Gastrocnemius medialis (tissue), 4 donors: ENCODE data around the gene AICDA. TPM values are rescaled to one million over a fixed set of nuclear protein-coding genes. Genes with fewer than 3 reads are reported as not detected.
"Not testable (repeated sequence)": the region's sequence is repeated elsewhere in the genome, so short reads cannot be mapped to it uniquely, and the experiment has no call there.

Source experiments
- ATAC-seq, 2 donors: fragments of 150-250 bp; one replicate each; pipeline ENCODE4 v1.9.1; 2016
- DNase-seq, 2 donors: peaks; one replicate each; pipeline ENCODE4 v3.0.0-alpha.2; 2019
- H3K27ac ChIP-seq, 4 donors: fragments of 200-600 bp; sonication (generic); 1 replicate in 1 of 4; 2 replicates in 3 of 4; pipeline ENCODE4 v1.5.1; 2016 to 2018; ENCODE audit warnings: mild to moderate bottlenecking in 2 of 4, moderate library complexity in 1 of 4
- H3K27me3 ChIP-seq, 3 donors: fragments of 200-600 bp; sonication (generic) in 2 of 3; 1 replicate in 1 of 3; 2 replicates in 2 of 3; pipeline versions ENCODE4 v1.5.1 to v1.6.0; 2016 to 2019; ENCODE audit warnings: mild to moderate bottlenecking in 1 of 3, moderate library complexity in 1 of 3
- H3K36me3 ChIP-seq, 2 donors: fragments of 200-600 bp; sonication (generic) in 1 of 2; one replicate each; pipeline ENCODE4 v1.5.1; 2017 to 2018
- H3K4me1 ChIP-seq, 2 donors: fragments of 200-600 bp; sonication (generic) in 1 of 2; one replicate each; pipeline ENCODE4 v1.5.1; 2016 to 2017; ENCODE audit warnings: mild to moderate bottlenecking in 2 of 2
- H3K4me3 ChIP-seq, 4 donors: fragments of 200-600 bp; sonication (generic) in 3 of 4; 1 replicate in 1 of 4; 2 replicates in 3 of 4; pipeline ENCODE4 v1.5.1; 2016 to 2019; ENCODE audit warnings: mild to moderate bottlenecking in 2 of 4
- H3K9me3 ChIP-seq, 3 donors: fragments of 200-600 bp; sonication (generic) in 2 of 3; 1 replicate in 1 of 3; 2 replicates in 2 of 3; pipeline ENCODE4 v1.5.1; 2016 to 2019
- CTCF ChIP-seq, 5 experiments: fragments of 450-650 bp in 3 of 5; fragments of 200-600 bp in 2 of 5; sonication (generic) in 2 of 5; IDR thresholded peaks in 4 of 5; conservative IDR thresholded peaks in 1 of 5; 1 replicate in 4 of 5; 2 replicates in 1 of 5; pipeline ENCODE4 v1.5.1; 2016 to 2019; ENCODE audit warnings: antibody characterized with exemption in 5 of 5, mild to moderate bottlenecking in 3 of 5, moderate library complexity in 3 of 5
- POLR2A ChIP-seq, 2 donors: fragments of 450-650 bp; IDR thresholded peaks; one replicate each; pipeline ENCODE4 v1.6.1; 2017; ENCODE audit warnings: antibody characterized with exemption in 2 of 2, mild to moderate bottlenecking in 2 of 2, moderate library complexity in 2 of 2
- in situ Hi-C, 4 donors: fragments of 200-750 bp; cut with MboI; loops; one replicate each; pipeline versions ENCODE4 v1.15.0 to v1.8.0; 2017; ENCODE audit warnings: low sequenced_read_pairs in 4 of 4
- intact Hi-C: fragments of 100-400 bp; cut with DNase I; formaldehyde crosslinking; loops from one replicate; pipeline ENCODE4 v1.15.1; 2023; ENCODE audit warnings: low total_unique reads
- total RNA-seq, 4 donors: library from RNA; depleted of rRNA; stranded (reverse); fragments of >200 nt; gene quantifications; one replicate each; pipeline versions ENCODE4 v1.1.0 to v1.2.3, GENCODE V29; 2016

Gene AICDA
- total RNA-seq, 4 donors from 2014 or later: not detected

GRCh38 chr12:8590842-8591545, 21.7 kb downstream of the AICDA start:
- H3K4me1 ChIP-seq: no peaks in the 10 kb centered on the region
- H3K9me3 ChIP-seq: no peaks in the 10 kb centered on the region
- DNase-seq (no peak), ATAC-seq (no peak)
- no peaks in the 10 kb centered on the region for H3K36me3 ChIP-seq
- intact Hi-C loops: no loop called here
- TF ChIP-seq CTCF (IDR thresholded peaks at IDR 0.05 in 4 of 5, conservative IDR thresholded peaks at IDR 0.05 in 1 of 5): no peak
- TF ChIP-seq POLR2A (IDR thresholded peaks at IDR 0.05): no peak
- H3K27ac ChIP-seq: no peak overlapping the region
- no peaks in the 10 kb centered on the region for H3K27me3 ChIP-seq
- in situ Hi-C loops: no loop called here
- H3K4me3 ChIP-seq: no peak overlapping the region

GRCh38 chr12:8589679-8590078, 23.0 kb downstream of the AICDA start:
- H3K27me3 ChIP-seq: no peaks in the 10 kb centered on the region
- ATAC-seq: no peak
- TF ChIP-seq CTCF (IDR thresholded peaks at IDR 0.05 in 4 of 5, conservative IDR thresholded peaks at IDR 0.05 in 1 of 5) (no peak), POLR2A (IDR thresholded peaks at IDR 0.05) (no peak)
- H3K9me3 ChIP-seq: no peaks in the 10 kb centered on the region
- no peaks in the 10 kb centered on the region for H3K4me1 ChIP-seq
- no peak for DNase-seq
- H3K4me3 ChIP-seq: no peak overlapping the region
- no peak overlapping the region for H3K27ac ChIP-seq
- no peaks in the 10 kb centered on the region for H3K36me3 ChIP-seq
- intact Hi-C loops: no loop called here
- in situ Hi-C loops: no loop called here

GRCh38 chr12:8584478-8584877, 28.2 kb downstream of the AICDA start:
- H3K27me3 ChIP-seq, H3K9me3 ChIP-seq, H3K4me3 ChIP-seq, ATAC-seq, DNase-seq, H3K4me1 ChIP-seq, H3K36me3 ChIP-seq, H3K27ac ChIP-seq, intact Hi-C loops, in situ Hi-C loops: not testable (repeated sequence)

- no peaks in the 10 kb centered on the region for H3K4me1 ChIP-seq
- H3K27ac ChIP-seq: no peak overlapping the region
- H3K27me3 ChIP-seq: no peaks in the 10 kb centered on the region
- TF ChIP-seq POLR2A (IDR thresholded peaks at IDR 0.05) (no peak), CTCF (IDR thresholded peaks at IDR 0.05 in 4 of 5, conservative IDR thresholded peaks at IDR 0.05 in 1 of 5) (no peak)
- intact Hi-C loops: no loop called here
- no peak overlapping the region for H3K4me3 ChIP-seq
- H3K9me3 ChIP-seq: no peaks in the 10 kb centered on the region
- in situ Hi-C loops: no loop called here
- no peaks in the 10 kb centered on the region for H3K36me3 ChIP-seq
- no peak for ATAC-seq
- DNase-seq: no peak
These were observed 28.7 kb downstream of the AICDA start for GRCh38 chr12:8584004-8584403.

GRCh38 chr12:8581098-8581784, 31.4 kb downstream of the AICDA start:
- no peaks in the 10 kb centered on the region for H3K9me3 ChIP-seq
- H3K36me3 ChIP-seq: no peaks in the 10 kb centered on the region
- DNase-seq: no peak
- H3K27me3 ChIP-seq: no peaks in the 10 kb centered on the region
- TF ChIP-seq CTCF (IDR thresholded peaks at IDR 0.05 in 4 of 5, conservative IDR thresholded peaks at IDR 0.05 in 1 of 5): no peak
- intact Hi-C loops: no loop called here
- in situ Hi-C loops: no loop called here
- H3K27ac ChIP-seq: no peak overlapping the region
- no peak overlapping the region for H3K4me3 ChIP-seq
- no peaks in the 10 kb centered on the region for H3K4me1 ChIP-seq
- no peak for ATAC-seq
